Liver (tissue), 9 donors: Measurements from ENCODE around the gene ZNF467. TPM values are rescaled to one million over a fixed set of nuclear protein-coding genes. Genes with fewer than 3 reads are reported as not detected.

ENCODE experiments used
- DNase-seq: peaks from one replicate; pipeline ENCODE4 v3.0.0-alpha.2; 2017; ENCODE audit warnings: low spot score
- H3K27ac ChIP-seq, 2 donors: one replicate each; pipeline ENCODE4 v1.7.0; 2013; ENCODE audit warnings: inconsistent platforms in 2 of 2, low read length in 2 of 2, control low read depth in 1 of 2, low read depth in 1 of 2, mild to moderate bottlenecking in 1 of 2
- H3K27me3 ChIP-seq, 4 donors: one replicate each; pipeline versions ENCODE4 v1.6.1 to v1.7.0; 2013; ENCODE audit warnings: low read length in 3 of 4, inconsistent platforms in 1 of 4, mild to moderate bottlenecking in 1 of 4, moderate library complexity in 1 of 4; ENCODE audit not compliant: control insufficient read depth in 4 of 4, insufficient read depth in 4 of 4
- H3K36me3 ChIP-seq, 4 donors: one replicate each; pipeline versions ENCODE4 v1.6.1 to v1.7.0; 2013; ENCODE audit warnings: low read length in 3 of 4, mild to moderate bottlenecking in 3 of 4, low read depth in 1 of 4, moderate library complexity in 1 of 4; ENCODE audit not compliant: control insufficient read depth in 4 of 4, insufficient read depth in 3 of 4
- H3K4me1 ChIP-seq, 4 donors: one replicate each; pipeline versions ENCODE4 v1.6.1 to v1.7.0; 2013; ENCODE audit warnings: low read length in 3 of 4, mild to moderate bottlenecking in 3 of 4, moderate library complexity in 1 of 4; ENCODE audit not compliant: control insufficient read depth in 4 of 4, insufficient read depth in 4 of 4
- H3K4me3 ChIP-seq, 3 donors: one replicate each; pipeline versions ENCODE4 v1.6.1 to v1.7.0; 2013; ENCODE audit warnings: low read length in 3 of 3, control low read depth in 1 of 3, low read depth in 1 of 3, mild to moderate bottlenecking in 1 of 3
- H3K9ac ChIP-seq, 2 donors: one replicate each; pipeline ENCODE4 v1.7.0; 2013; ENCODE audit warnings: low read length in 2 of 2, mild to moderate bottlenecking in 2 of 2, moderate library complexity in 2 of 2, control low read depth in 1 of 2, low read depth in 1 of 2
- H3K9me3 ChIP-seq, 4 donors: one replicate each; pipeline versions ENCODE4 v1.6.1 to v1.7.0; 2013; ENCODE audit warnings: low read length in 3 of 4; ENCODE audit not compliant: control insufficient read depth in 4 of 4
- ATF3 ChIP-seq: IDR thresholded peaks from 2 replicates; pipeline ENCODE4 v1.6.1; 2016; ENCODE audit warnings: antibody characterized with exemption
- EGR1 ChIP-seq, 2 donors: IDR thresholded peaks; 2 replicates each; pipeline ENCODE4 v1.6.1; 2016 to 2018; ENCODE audit warnings: antibody characterized with exemption in 2 of 2, low read depth in 2 of 2
- FOXA2 ChIP-seq: IDR thresholded peaks from 2 replicates; pipeline ENCODE4 v1.6.1; 2016; ENCODE audit warnings: antibody characterized with exemption
- GABPA ChIP-seq, 2 donors: IDR thresholded peaks in 1 of 2; conservative IDR thresholded peaks in 1 of 2; 2 replicates each; pipeline ENCODE4 v1.6.1; 2016; ENCODE audit warnings: antibody characterized with exemption in 2 of 2, mild to moderate bottlenecking in 1 of 2, moderate library complexity in 1 of 2
- HNF4A ChIP-seq, 2 donors: conservative IDR thresholded peaks; 2 replicates each; pipeline ENCODE4 v1.6.1; 2016; ENCODE audit warnings: antibody characterized with exemption in 2 of 2, mild to moderate bottlenecking in 2 of 2
- HNF4G ChIP-seq: IDR thresholded peaks from 2 replicates; pipeline ENCODE4 v1.6.1; 2016; ENCODE audit warnings: antibody characterized with exemption
- JUND ChIP-seq, 2 donors: IDR thresholded peaks; 2 replicates each; pipeline ENCODE4 v1.6.1; 2016; ENCODE audit warnings: antibody characterized with exemption in 2 of 2
- NR2F2 ChIP-seq: IDR thresholded peaks from 2 replicates; pipeline ENCODE4 v1.6.1; 2016; ENCODE audit warnings: antibody characterized with exemption
- RAD21 ChIP-seq, 2 donors: IDR thresholded peaks; 2 replicates each; pipeline ENCODE4 v1.6.1; 2016; ENCODE audit warnings: antibody characterized with exemption in 2 of 2, mild to moderate bottlenecking in 2 of 2
- RXRA ChIP-seq, 2 donors: IDR thresholded peaks; 2 replicates each; pipeline ENCODE4 v1.6.1; 2017 to 2018; ENCODE audit warnings: antibody characterized with exemption in 2 of 2, mild to moderate bottlenecking in 1 of 2
- SP1 ChIP-seq: IDR thresholded peaks from 2 replicates; pipeline ENCODE4 v1.6.1; 2018; ENCODE audit warnings: antibody characterized with exemption, mild to moderate bottlenecking
- TAF1 ChIP-seq: conservative IDR thresholded peaks from 2 replicates; pipeline ENCODE4 v1.6.1; 2016; ENCODE audit warnings: antibody characterized with exemption, mild to moderate bottlenecking
- YY1 ChIP-seq: IDR thresholded peaks from 2 replicates; pipeline ENCODE4 v1.6.1; 2016; ENCODE audit warnings: antibody characterized with exemption, mild to moderate bottlenecking
- WGBS: extraction: QIAGEN DNeasy Blood & Tissue Kit; methylation state at CpG from one replicate; pipeline ENCODE4 v1.1.7; 2013; 5-methylcytosine and 5-hydroxymethylcytosine counted together
- polyA plus RNA-seq, 2 donors: library from polyadenylated mRNA; stranded (reverse) in 1 of 2; unstranded in 1 of 2; fragments of 200-250 nt in 1 of 2; fragments of >200 nt in 1 of 2; fragmentation: Nextera tagmentation in 1 of 2; extraction: Ambion mirVana in 1 of 2; gene quantifications; one replicate each; pipeline versions ENCODE4 v1.2.1 to v1.2.3, GENCODE V29; 2013 to 2015
- total RNA-seq, 2 donors: library from RNA; depleted of rRNA; stranded (reverse); fragments of >200 nt; gene quantifications; one replicate each; pipeline ENCODE4 v1.2.3, GENCODE V29; 2014
- TF ChIP-seq, protein P1 (sequence below): fragments of 150-350 bp; IDR thresholded peaks from 2 replicates; pipeline ENCODE4 v1.5.1; 2017; ENCODE audit warnings: improper control_type of control experiment, low read depth, low read length; ENCODE audit not compliant: missing input control
- TF ChIP-seq, protein P2 (sequence below): IDR thresholded peaks from 2 replicates; pipeline ENCODE4 v1.6.1; 2016; ENCODE audit warnings: antibody characterized with exemption
- TF ChIP-seq, protein P3 (sequence below): IDR thresholded peaks from 2 replicates; pipeline ENCODE4 v1.6.1; 2016; ENCODE audit warnings: antibody characterized with exemption
- TF ChIP-seq, protein P4 (sequence below): IDR thresholded peaks from 2 replicates; pipeline ENCODE4 v1.6.1; 2016; ENCODE audit warnings: antibody characterized with exemption, mild to moderate bottlenecking
- donor health status: healthy.
- donor health status: healthy.
- donor health status: healthy.
- donor health status: healthy.
- donor health status: healthy.

Gene ZNF467
- total and polyA plus RNA-seq, 4 donors: 2.8 to 4.0 (median 3.7) TPM

DNA sequence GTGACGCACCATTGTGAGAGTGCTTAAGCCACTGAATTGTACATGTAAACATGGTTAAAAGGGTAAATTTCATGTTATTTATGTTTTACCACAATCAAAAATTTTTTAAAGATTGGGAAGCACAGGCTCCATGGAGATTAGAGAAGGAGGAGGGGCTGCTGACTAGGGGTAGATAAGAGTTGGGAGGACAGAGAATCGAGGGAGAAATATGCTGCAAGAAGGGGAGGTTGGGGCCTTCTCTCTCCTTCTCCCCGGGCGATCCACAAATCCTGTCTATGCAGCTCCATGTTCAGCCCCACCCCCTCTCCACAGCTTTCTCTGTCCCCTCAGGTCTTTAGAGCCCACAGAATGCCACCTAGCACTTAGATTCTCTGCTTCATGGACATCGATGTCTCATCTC is 12.1 kb downstream of the ZNF467 start:
- WGBS: 75% methylated on average over 5 of the region's 5 CpGs
- Histone ChIP-seq H3K4me1 (no peaks in the 10 kb centered on the region), H3K27me3 (no peaks in the 10 kb centered on the region), H3K9me3 (no peaks in the 10 kb centered on the region), H3K36me3 (peaks cover 0 to 8% (median 3%) of the 10 kb centered on the region in 4 donors), H3K9ac (no peak overlapping the region), H3K27ac (no peak overlapping the region), H3K4me3 (no peak overlapping the region)
- DNase-seq: no peak
- TF ChIP-seq, protein P1, sequence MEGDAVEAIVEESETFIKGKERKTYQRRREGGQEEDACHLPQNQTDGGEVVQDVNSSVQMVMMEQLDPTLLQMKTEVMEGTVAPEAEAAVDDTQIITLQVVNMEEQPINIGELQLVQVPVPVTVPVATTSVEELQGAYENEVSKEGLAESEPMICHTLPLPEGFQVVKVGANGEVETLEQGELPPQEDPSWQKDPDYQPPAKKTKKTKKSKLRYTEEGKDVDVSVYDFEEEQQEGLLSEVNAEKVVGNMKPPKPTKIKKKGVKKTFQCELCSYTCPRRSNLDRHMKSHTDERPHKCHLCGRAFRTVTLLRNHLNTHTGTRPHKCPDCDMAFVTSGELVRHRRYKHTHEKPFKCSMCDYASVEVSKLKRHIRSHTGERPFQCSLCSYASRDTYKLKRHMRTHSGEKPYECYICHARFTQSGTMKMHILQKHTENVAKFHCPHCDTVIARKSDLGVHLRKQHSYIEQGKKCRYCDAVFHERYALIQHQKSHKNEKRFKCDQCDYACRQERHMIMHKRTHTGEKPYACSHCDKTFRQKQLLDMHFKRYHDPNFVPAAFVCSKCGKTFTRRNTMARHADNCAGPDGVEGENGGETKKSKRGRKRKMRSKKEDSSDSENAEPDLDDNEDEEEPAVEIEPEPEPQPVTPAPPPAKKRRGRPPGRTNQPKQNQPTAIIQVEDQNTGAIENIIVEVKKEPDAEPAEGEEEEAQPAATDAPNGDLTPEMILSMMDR: no peak
- no peak for TF ChIP-seq JUND (IDR thresholded peaks at IDR 0.05)
- TF ChIP-seq, protein P2, sequence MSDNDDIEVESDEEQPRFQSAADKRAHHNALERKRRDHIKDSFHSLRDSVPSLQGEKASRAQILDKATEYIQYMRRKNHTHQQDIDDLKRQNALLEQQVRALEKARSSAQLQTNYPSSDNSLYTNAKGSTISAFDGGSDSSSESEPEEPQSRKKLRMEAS: no peak
- no peak for TF ChIP-seq SP1
- TF ChIP-seq ATF3: no peak
- TF ChIP-seq, protein P3, sequence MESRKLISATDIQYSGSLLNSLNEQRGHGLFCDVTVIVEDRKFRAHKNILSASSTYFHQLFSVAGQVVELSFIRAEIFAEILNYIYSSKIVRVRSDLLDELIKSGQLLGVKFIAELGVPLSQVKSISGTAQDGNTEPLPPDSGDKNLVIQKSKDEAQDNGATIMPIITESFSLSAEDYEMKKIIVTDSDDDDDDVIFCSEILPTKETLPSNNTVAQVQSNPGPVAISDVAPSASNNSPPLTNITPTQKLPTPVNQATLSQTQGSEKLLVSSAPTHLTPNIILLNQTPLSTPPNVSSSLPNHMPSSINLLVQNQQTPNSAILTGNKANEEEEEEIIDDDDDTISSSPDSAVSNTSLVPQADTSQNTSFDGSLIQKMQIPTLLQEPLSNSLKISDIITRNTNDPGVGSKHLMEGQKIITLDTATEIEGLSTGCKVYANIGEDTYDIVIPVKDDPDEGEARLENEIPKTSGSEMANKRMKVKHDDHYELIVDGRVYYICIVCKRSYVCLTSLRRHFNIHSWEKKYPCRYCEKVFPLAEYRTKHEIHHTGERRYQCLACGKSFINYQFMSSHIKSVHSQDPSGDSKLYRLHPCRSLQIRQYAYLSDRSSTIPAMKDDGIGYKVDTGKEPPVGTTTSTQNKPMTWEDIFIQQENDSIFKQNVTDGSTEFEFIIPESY: no peak
- TF ChIP-seq TAF1: no peak
- no peak for TF ChIP-seq GABPA (IDR thresholded peaks at IDR 0.05 in 1 of 2, conservative IDR thresholded peaks at IDR 0.05 in 1 of 2)
- TF ChIP-seq FOXA2: no peak
- TF ChIP-seq, protein P4, sequence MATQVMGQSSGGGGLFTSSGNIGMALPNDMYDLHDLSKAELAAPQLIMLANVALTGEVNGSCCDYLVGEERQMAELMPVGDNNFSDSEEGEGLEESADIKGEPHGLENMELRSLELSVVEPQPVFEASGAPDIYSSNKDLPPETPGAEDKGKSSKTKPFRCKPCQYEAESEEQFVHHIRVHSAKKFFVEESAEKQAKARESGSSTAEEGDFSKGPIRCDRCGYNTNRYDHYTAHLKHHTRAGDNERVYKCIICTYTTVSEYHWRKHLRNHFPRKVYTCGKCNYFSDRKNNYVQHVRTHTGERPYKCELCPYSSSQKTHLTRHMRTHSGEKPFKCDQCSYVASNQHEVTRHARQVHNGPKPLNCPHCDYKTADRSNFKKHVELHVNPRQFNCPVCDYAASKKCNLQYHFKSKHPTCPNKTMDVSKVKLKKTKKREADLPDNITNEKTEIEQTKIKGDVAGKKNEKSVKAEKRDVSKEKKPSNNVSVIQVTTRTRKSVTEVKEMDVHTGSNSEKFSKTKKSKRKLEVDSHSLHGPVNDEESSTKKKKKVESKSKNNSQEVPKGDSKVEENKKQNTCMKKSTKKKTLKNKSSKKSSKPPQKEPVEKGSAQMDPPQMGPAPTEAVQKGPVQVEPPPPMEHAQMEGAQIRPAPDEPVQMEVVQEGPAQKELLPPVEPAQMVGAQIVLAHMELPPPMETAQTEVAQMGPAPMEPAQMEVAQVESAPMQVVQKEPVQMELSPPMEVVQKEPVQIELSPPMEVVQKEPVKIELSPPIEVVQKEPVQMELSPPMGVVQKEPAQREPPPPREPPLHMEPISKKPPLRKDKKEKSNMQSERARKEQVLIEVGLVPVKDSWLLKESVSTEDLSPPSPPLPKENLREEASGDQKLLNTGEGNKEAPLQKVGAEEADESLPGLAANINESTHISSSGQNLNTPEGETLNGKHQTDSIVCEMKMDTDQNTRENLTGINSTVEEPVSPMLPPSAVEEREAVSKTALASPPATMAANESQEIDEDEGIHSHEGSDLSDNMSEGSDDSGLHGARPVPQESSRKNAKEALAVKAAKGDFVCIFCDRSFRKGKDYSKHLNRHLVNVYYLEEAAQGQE: no peak
- TF ChIP-seq RXRA (IDR thresholded peaks at IDR 0.05): no peak
- TF ChIP-seq HNF4G: no peak
- TF ChIP-seq NR2F2: no peak
- no peak for TF ChIP-seq RAD21 (IDR thresholded peaks at IDR 0.05)

GRCh38 chr7:149760538-149760937 is 12.8 kb downstream of the ZNF467 start:
- Histone ChIP-seq H3K4me1 (no peaks in the 10 kb centered on the region), H3K9ac (no peak overlapping the region), H3K36me3 (peaks cover 0 to 4% (median 2%) of the 10 kb centered on the region in 4 donors), H3K27me3 (no peaks in the 10 kb centered on the region), H3K4me3 (no peak overlapping the region), H3K9me3 (no peaks in the 10 kb centered on the region), H3K27ac (no peak overlapping the region)
- WGBS: 83% methylated on average over 6 of the region's 6 CpGs
- DNase-seq: no peak
- TF ChIP-seq HNF4G: no peak
- no peak for TF ChIP-seq JUND (IDR thresholded peaks at IDR 0.05)
- no peak for TF ChIP-seq SP1
- no peak for TF ChIP-seq EGR1 (IDR thresholded peaks at IDR 0.05; ENCODE audit: low read depth in 2 of 2)
- no peak for TF ChIP-seq RAD21 (IDR thresholded peaks at IDR 0.05)
- TF ChIP-seq YY1: no peak
- TF ChIP-seq, protein P2: no peak
- no peak for TF ChIP-seq HNF4A (conservative IDR thresholded peaks at IDR 0.05)
- TF ChIP-seq NR2F2: no peak
- TF ChIP-seq, protein P3: no peak
- TF ChIP-seq, protein P1: no peak
- no peak for TF ChIP-seq RXRA (IDR thresholded peaks at IDR 0.05)
